ENCODE results near the gene SLC25A46.

- TF ChIP-seq, protein P1, sequence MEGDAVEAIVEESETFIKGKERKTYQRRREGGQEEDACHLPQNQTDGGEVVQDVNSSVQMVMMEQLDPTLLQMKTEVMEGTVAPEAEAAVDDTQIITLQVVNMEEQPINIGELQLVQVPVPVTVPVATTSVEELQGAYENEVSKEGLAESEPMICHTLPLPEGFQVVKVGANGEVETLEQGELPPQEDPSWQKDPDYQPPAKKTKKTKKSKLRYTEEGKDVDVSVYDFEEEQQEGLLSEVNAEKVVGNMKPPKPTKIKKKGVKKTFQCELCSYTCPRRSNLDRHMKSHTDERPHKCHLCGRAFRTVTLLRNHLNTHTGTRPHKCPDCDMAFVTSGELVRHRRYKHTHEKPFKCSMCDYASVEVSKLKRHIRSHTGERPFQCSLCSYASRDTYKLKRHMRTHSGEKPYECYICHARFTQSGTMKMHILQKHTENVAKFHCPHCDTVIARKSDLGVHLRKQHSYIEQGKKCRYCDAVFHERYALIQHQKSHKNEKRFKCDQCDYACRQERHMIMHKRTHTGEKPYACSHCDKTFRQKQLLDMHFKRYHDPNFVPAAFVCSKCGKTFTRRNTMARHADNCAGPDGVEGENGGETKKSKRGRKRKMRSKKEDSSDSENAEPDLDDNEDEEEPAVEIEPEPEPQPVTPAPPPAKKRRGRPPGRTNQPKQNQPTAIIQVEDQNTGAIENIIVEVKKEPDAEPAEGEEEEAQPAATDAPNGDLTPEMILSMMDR (IDR thresholded peaks at IDR 0.05) = no peak
- TF ChIP-seq EZH2 (IDR thresholded peaks at IDR 0.05; ENCODE audit: borderline replicate concordance, insufficient read depth, low read depth, low read length, poor library complexity, severe bottlenecking) = no peak
Measured at GRCh38 chr5:110760158-110760557, 21.4 kb downstream of the SLC25A46 start.

Data from B cell (primary cell).